Gastroesophageal sphincter (tissue), 3 donors: Measurements from ENCODE around the gene YDJC.

Source experiments
- EP300 ChIP-seq: sonication (generic); formaldehyde crosslinking; IDR thresholded peaks from one replicate; pipeline ENCODE4 v1.6.1; 2017; ENCODE audit warnings: antibody characterized with exemption, mild to moderate bottlenecking
- POLR2A ChIP-seq, 2 donors: fragments of 450-650 bp; IDR thresholded peaks; one replicate each; pipeline ENCODE4 v1.6.1; 2017; ENCODE audit warnings: antibody characterized with exemption in 2 of 2, mild to moderate bottlenecking in 2 of 2, moderate library complexity in 1 of 2
- POLR2AphosphoS5 ChIP-seq: sonication (generic); formaldehyde crosslinking; IDR thresholded peaks from one replicate; pipeline ENCODE4 v1.6.1; 2017; ENCODE audit warnings: antibody characterized with exemption
- TF ChIP-seq, protein P1 (sequence below), 4 experiments: fragments of 200-600 bp in 2 of 4; fragments of 450-650 bp in 2 of 4; sonication (generic) in 1 of 4; IDR thresholded peaks; one replicate each; pipeline ENCODE4 v1.5.1; 2017 to 2019; ENCODE audit warnings: antibody characterized with exemption in 4 of 4, mild to moderate bottlenecking in 2 of 4, moderate library complexity in 2 of 4

- TF ChIP-seq, protein P1, sequence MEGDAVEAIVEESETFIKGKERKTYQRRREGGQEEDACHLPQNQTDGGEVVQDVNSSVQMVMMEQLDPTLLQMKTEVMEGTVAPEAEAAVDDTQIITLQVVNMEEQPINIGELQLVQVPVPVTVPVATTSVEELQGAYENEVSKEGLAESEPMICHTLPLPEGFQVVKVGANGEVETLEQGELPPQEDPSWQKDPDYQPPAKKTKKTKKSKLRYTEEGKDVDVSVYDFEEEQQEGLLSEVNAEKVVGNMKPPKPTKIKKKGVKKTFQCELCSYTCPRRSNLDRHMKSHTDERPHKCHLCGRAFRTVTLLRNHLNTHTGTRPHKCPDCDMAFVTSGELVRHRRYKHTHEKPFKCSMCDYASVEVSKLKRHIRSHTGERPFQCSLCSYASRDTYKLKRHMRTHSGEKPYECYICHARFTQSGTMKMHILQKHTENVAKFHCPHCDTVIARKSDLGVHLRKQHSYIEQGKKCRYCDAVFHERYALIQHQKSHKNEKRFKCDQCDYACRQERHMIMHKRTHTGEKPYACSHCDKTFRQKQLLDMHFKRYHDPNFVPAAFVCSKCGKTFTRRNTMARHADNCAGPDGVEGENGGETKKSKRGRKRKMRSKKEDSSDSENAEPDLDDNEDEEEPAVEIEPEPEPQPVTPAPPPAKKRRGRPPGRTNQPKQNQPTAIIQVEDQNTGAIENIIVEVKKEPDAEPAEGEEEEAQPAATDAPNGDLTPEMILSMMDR (IDR thresholded peaks at IDR 0.05) = no peak
- no peak for TF ChIP-seq POLR2A (IDR thresholded peaks at IDR 0.05)
- no peak for TF ChIP-seq POLR2AphosphoS5
- TF ChIP-seq EP300 = no peak
Measured at GRCh38 chr22:21594865-21595452, 34.9 kb downstream of the YDJC start.
